GM12801 (cell line): ENCODE results near the gene POLR3A.

Source experiments
- TF ChIP-seq, protein P1 (sequence below): IDR thresholded peaks from one replicate; pipeline ENCODE4 v1.5.1; 2011; ENCODE audit warnings: control low read depth; ENCODE audit not compliant: insufficient read length; ENCODE audit errors: extremely low read depth

The POLR3A gene

GRCh38 chr10:78023741-78024140 lies 5.6 kb downstream of the POLR3A start:
- TF ChIP-seq, protein P1, sequence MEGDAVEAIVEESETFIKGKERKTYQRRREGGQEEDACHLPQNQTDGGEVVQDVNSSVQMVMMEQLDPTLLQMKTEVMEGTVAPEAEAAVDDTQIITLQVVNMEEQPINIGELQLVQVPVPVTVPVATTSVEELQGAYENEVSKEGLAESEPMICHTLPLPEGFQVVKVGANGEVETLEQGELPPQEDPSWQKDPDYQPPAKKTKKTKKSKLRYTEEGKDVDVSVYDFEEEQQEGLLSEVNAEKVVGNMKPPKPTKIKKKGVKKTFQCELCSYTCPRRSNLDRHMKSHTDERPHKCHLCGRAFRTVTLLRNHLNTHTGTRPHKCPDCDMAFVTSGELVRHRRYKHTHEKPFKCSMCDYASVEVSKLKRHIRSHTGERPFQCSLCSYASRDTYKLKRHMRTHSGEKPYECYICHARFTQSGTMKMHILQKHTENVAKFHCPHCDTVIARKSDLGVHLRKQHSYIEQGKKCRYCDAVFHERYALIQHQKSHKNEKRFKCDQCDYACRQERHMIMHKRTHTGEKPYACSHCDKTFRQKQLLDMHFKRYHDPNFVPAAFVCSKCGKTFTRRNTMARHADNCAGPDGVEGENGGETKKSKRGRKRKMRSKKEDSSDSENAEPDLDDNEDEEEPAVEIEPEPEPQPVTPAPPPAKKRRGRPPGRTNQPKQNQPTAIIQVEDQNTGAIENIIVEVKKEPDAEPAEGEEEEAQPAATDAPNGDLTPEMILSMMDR = no peak

GRCh38 chr10:78021201-78021600 lies 8.1 kb downstream of the POLR3A start:
- TF ChIP-seq, protein P1 = no peak

- TF ChIP-seq, protein P1 = no peak
Measured at GRCh38 chr10:78019264-78019663, 10.1 kb downstream of the POLR3A start.

- TF ChIP-seq, protein P1 = no peak
Measured at GRCh38 chr10:78017856-78018255, 11.5 kb downstream of the POLR3A start.

DNA sequence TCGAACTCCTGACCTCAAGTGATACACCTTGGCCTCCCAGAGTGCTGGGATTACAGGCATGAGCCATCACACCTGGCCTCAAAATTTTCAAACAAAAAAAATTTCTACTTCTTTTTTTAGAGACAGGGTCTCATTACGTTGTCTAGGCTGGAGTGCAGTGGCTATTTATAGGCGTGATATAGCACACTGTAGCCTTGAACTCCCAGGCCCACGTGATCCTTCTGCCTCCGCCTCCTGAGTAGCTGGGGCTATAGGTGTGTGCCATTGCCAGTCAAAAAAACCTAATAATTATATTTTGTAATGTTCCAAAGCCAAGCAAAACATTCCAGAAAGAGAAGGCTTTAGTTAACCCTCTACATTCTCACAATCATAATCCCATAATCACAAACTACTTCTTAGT lies 13.8 kb downstream of the POLR3A start:
- TF ChIP-seq, protein P1 = no peak

GRCh38 chr10:78013564-78013963 lies 15.8 kb downstream of the POLR3A start:
- TF ChIP-seq, protein P1 = no peak

GRCh38 chr10:78011065-78011464 lies 18.2 kb downstream of the POLR3A start:
- TF ChIP-seq, protein P1 = no peak

GRCh38 chr10:78010278-78010677 lies 19.0 kb downstream of the POLR3A start:
- TF ChIP-seq, protein P1 = no peak
